ENCODE data around the gene NINJ1. TPM values are rescaled to one million over a fixed set of nuclear protein-coding genes. Genes with fewer than 3 reads are reported as not detected.

Gene NINJ1
- polyA plus RNA-seq, 2 donors, result 14.9 to 21.7 TPM

DNA sequence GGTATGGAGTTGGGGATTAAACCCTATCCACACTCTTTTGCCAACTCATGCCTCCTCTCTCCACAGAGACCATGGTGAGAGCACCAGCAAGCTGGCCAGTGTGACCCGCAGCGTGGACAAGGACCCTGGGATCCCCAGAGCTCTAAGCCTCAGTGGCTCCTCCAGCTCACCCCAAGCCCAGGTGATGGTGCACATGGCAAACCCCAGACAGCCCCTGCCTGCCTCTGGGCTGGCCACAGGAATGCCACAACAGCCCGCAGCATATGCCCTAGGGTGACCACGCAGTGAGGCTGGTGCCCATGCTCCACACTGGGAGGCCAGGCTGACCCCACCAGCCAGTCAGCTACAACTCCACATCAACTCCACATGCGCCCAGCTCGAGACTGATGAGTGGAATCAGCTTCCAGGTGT, 49.6 kb downstream of the NINJ1 start:
- Histone ChIP-seq H3K4me3 (ENCODE audit: low read depth in 1 of 2, low read length in 2 of 2) (no peak overlapping the region), H3K27me3 (ENCODE audit: control insufficient read depth in 1 of 2, insufficient read depth in 2 of 2, low read length in 2 of 2) (no peaks in the 10 kb centered on the region), H3K27ac (ENCODE audit: low read depth in 2 of 2, low read length in 1 of 2) (no peak overlapping the region), H3K4me1 (ENCODE audit: control insufficient read depth in 2 of 2, insufficient read depth in 2 of 2, low read length in 1 of 2) (no peaks in the 10 kb centered on the region), H3K36me3 (ENCODE audit: control insufficient read depth in 2 of 2, insufficient read depth in 2 of 2, low read length in 1 of 2) (no peaks in the 10 kb centered on the region), H3K9me3 (ENCODE audit: control insufficient read depth in 2 of 2, insufficient read depth in 1 of 2, low read depth in 1 of 2, low read length in 1 of 2) (peaks cover 0 to 3% of the 10 kb centered on the region in 2 donors)
- 94 to 98% methylated on average over 6 of the region's 6 CpGs for WGBS, 2 donors

DNA sequence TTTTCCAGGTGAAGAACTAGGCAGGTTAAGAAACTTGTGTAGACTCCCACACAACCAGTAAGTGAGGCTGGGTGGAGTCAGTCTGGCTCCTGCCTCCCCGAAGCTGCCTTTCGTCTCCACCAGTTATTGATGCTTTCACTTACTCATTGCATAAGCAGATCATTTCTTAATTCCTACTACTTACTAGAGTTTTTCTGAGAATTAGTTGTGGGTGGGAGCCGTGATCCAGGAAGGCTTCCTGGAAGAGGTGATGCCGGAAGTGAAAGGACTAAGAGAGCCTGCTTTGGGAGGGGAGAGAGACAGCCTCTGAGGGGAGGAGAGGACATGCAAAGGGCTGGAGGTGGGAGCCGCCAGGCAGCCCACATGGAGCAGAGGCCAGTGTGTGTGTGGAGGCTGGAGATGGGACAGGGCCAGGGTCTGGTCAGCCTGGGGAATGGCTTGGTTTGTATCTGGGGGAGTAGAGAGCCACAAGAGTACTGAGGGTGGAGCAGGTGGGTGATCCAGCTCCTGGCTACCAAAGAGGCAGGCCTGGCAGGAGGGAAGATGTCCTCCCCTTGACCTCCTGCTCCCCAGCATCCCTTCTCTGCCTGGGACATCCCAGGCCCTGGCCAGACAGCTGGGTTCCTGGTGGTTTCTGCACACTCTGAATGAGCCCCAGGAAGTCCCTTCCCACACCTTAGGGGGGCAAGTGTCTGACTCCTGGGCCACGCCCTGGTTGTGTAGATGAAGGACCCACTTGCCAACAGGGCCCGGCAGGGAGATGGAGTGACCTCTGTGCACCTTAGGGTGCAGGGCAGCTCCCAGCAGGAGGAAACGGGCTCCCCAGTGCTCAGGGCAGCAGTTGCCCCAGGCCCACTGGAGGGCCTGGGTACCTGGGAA, 50.2 kb downstream of the NINJ1 start:
- H3K27me3 ChIP-seq (ENCODE audit: control insufficient read depth in 1 of 2, insufficient read depth in 2 of 2, low read length in 2 of 2), result no peaks in the 10 kb centered on the region
- WGBS, 2 donors, result 73 to 81% methylated on average over 8 of the region's 8 CpGs
- H3K4me3 ChIP-seq (ENCODE audit: low read depth in 1 of 2, low read length in 2 of 2), result no peak overlapping the region
- no peaks in the 10 kb centered on the region for H3K36me3 ChIP-seq (ENCODE audit: control insufficient read depth in 2 of 2, insufficient read depth in 2 of 2, low read length in 1 of 2)
- no peak overlapping the region for H3K27ac ChIP-seq (ENCODE audit: low read depth in 2 of 2, low read length in 1 of 2)
- H3K9me3 ChIP-seq (ENCODE audit: control insufficient read depth in 2 of 2, insufficient read depth in 1 of 2, low read depth in 1 of 2, low read length in 1 of 2), result peaks cover 0 to 3% of the 10 kb centered on the region in 2 donors
- H3K4me1 ChIP-seq (ENCODE audit: control insufficient read depth in 2 of 2, insufficient read depth in 2 of 2, low read length in 1 of 2), result no peaks in the 10 kb centered on the region

DNA sequence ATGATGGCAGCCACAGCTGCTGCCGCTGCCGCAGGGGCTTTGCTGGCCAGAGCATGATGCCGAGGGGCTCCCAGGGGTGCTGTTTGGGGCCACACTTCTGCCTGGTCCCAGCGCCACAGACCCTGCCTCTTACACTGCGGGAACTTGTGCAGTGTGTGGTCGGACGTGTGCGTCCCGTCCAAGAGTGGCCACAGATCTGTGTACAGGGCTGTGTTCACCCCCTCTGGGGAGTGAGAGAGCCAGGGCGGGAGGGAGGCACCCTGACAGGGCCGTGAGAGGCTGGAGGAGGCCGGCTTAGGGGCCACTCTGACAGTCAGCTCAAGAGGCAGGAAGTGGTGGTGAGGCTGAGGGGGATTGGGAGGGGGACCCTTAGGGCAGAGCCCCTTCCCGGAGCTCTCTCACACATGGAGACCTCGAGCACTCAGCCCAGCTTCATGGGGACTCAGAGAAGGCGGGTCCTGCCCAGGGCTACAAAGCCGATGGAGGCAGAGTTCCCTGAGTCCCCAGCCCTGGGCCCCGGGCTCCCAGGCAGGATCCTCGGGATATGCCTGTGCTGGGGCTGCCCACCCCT, 51.1 kb downstream of the NINJ1 start:
- H3K27me3 ChIP-seq (ENCODE audit: control insufficient read depth in 1 of 2, insufficient read depth in 2 of 2, low read length in 2 of 2), result no peaks in the 10 kb centered on the region
- H3K4me3 ChIP-seq (ENCODE audit: low read depth in 1 of 2, low read length in 2 of 2), result no peak overlapping the region
- WGBS, 2 donors, result 63 to 75% methylated on average over 18 of the region's 18 CpGs
- H3K4me1 ChIP-seq (ENCODE audit: control insufficient read depth in 2 of 2, insufficient read depth in 2 of 2, low read length in 1 of 2), result no peaks in the 10 kb centered on the region
- H3K27ac ChIP-seq (ENCODE audit: low read depth in 2 of 2, low read length in 1 of 2), result no peak overlapping the region
- H3K9me3 ChIP-seq (ENCODE audit: control insufficient read depth in 2 of 2, insufficient read depth in 1 of 2, low read depth in 1 of 2, low read length in 1 of 2), result peaks cover 0 to 3% of the 10 kb centered on the region in 2 donors
- H3K36me3 ChIP-seq (ENCODE audit: control insufficient read depth in 2 of 2, insufficient read depth in 2 of 2, low read length in 1 of 2), result no peaks in the 10 kb centered on the region

DNA sequence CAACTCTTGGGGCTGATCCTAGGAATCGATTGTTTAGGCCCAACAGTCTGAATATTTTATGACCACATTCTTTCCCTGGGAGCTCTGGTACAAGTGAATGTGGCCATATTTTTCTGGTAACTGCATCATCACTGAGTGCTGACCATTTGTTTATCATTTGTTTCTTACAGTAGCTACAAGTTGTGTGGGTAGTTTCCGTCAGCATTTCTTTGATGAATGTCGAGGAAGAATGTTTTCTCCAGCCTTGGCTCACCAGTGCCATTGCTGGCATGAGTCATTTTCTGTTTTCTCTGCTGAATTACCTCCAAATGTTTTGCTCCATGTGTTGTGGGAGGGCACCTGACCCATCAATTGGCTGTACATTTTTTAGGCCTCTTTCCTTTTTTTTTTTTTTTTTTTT, 52.1 kb downstream of the NINJ1 start:
- Histone ChIP-seq H3K9me3 (ENCODE audit: control insufficient read depth in 2 of 2, insufficient read depth in 1 of 2, low read depth in 1 of 2, low read length in 1 of 2) (peaks cover 0 to 3% of the 10 kb centered on the region in 2 donors), H3K36me3 (ENCODE audit: control insufficient read depth in 2 of 2, insufficient read depth in 2 of 2, low read length in 1 of 2) (no peaks in the 10 kb centered on the region), H3K4me3 (ENCODE audit: low read depth in 1 of 2, low read length in 2 of 2) (no peak overlapping the region), H3K27me3 (ENCODE audit: control insufficient read depth in 1 of 2, insufficient read depth in 2 of 2, low read length in 2 of 2) (no peaks in the 10 kb centered on the region), H3K27ac (ENCODE audit: low read depth in 2 of 2, low read length in 1 of 2) (no peak overlapping the region), H3K4me1 (ENCODE audit: control insufficient read depth in 2 of 2, insufficient read depth in 2 of 2, low read length in 1 of 2) (no peaks in the 10 kb centered on the region)
- 54 to 71% methylated on average over 3 of the region's 3 CpGs for WGBS, 2 donors

DNA sequence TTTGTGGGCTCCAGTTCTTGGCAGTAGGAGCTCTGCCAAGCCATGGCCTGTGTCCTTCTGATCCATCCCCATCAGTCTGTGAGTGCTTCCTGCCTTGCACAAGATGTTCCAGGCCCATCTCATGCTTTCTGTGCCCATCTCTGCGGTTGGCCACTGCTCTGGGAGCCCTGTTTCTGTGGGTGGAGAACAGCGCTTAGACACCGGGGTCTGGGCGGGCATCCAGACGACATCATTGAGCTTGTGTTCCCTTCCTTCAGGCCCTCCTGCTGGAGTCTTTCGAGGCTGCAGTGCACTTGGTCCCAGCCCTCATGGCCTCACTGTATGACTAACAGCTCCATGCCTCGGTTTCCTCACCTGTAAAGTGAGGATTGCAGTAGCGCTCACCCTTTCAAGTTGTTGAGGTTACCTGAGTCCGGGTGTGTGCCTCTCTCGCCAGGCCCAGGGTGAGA, 52.9 kb downstream of the NINJ1 start:
- Histone ChIP-seq H3K27ac (ENCODE audit: low read depth in 2 of 2, low read length in 1 of 2) (no peak overlapping the region), H3K9me3 (ENCODE audit: control insufficient read depth in 2 of 2, insufficient read depth in 1 of 2, low read depth in 1 of 2, low read length in 1 of 2) (peaks cover 0 to 3% of the 10 kb centered on the region in 2 donors), H3K36me3 (ENCODE audit: control insufficient read depth in 2 of 2, insufficient read depth in 2 of 2, low read length in 1 of 2) (no peaks in the 10 kb centered on the region), H3K27me3 (ENCODE audit: control insufficient read depth in 1 of 2, insufficient read depth in 2 of 2, low read length in 2 of 2) (no peaks in the 10 kb centered on the region), H3K4me3 (ENCODE audit: low read depth in 1 of 2, low read length in 2 of 2) (no peak overlapping the region), H3K4me1 (ENCODE audit: control insufficient read depth in 2 of 2, insufficient read depth in 2 of 2, low read length in 1 of 2) (no peaks in the 10 kb centered on the region)
- 91% methylated on average over 10 of the region's 10 CpGs for WGBS, 2 donors

DNA sequence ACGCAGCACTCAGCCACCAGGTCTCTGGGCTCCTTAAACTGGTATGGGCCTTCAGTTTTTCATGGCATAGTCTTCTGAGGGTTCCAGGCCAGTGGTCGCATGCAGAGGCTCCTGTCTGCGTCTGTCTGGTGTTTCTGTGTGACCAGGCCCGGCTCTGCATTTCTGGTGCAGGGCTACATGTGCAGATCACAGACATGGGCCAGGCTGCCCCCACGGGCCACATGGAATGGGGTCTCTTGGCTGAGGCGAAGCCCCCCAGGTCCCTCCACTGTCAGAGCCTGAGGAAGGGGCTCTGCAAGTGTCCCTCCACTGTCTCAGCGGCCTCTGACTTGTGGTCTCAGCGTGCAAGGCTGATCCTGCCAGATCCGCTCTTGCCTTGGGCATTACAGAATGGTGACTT, 53.6 kb downstream of the NINJ1 start:
- WGBS, 2 donors, result 92 to 94% methylated on average over 9 of the region's 9 CpGs
- Histone ChIP-seq H3K9me3 (ENCODE audit: control insufficient read depth in 2 of 2, insufficient read depth in 1 of 2, low read depth in 1 of 2, low read length in 1 of 2) (no peaks in the 10 kb centered on the region), H3K27ac (ENCODE audit: low read depth in 2 of 2, low read length in 1 of 2) (no peak overlapping the region), H3K4me3 (ENCODE audit: low read depth in 1 of 2, low read length in 2 of 2) (no peak overlapping the region), H3K4me1 (ENCODE audit: control insufficient read depth in 2 of 2, insufficient read depth in 2 of 2, low read length in 1 of 2) (no peaks in the 10 kb centered on the region), H3K36me3 (ENCODE audit: control insufficient read depth in 2 of 2, insufficient read depth in 2 of 2, low read length in 1 of 2) (no peaks in the 10 kb centered on the region), H3K27me3 (ENCODE audit: control insufficient read depth in 1 of 2, insufficient read depth in 2 of 2, low read length in 2 of 2) (no peaks in the 10 kb centered on the region)

DNA sequence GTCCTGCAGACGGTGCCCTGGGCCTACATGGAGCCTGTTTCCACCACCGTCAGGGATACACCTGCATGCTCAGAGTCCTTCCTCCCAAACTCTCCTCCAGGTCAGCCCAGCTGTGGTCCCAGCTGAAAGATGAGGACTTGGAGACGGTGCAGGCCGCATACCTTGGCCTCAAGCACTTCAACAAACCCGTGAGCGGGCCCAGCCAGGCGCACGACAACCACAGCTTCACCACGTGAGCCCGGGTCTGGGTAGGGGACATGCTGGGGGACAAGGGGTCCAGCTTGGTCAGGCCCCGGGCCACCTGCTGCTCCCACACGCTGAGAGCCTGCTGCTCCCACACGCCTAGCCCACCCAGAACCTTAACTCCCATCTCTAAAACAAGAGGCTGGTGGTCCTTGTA, 54.7 kb downstream of the NINJ1 start:
- H3K27me3 ChIP-seq (ENCODE audit: control insufficient read depth in 1 of 2, insufficient read depth in 2 of 2, low read length in 2 of 2), result no peaks in the 10 kb centered on the region
- no peaks in the 10 kb centered on the region for H3K4me1 ChIP-seq (ENCODE audit: control insufficient read depth in 2 of 2, insufficient read depth in 2 of 2, low read length in 1 of 2)
- H3K27ac ChIP-seq (ENCODE audit: low read depth in 2 of 2, low read length in 1 of 2), result no peak overlapping the region
- WGBS, 2 donors, result 94% methylated on average over 13 of the region's 13 CpGs
- no peaks in the 10 kb centered on the region for H3K9me3 ChIP-seq (ENCODE audit: control insufficient read depth in 2 of 2, insufficient read depth in 1 of 2, low read depth in 1 of 2, low read length in 1 of 2)
- H3K36me3 ChIP-seq (ENCODE audit: control insufficient read depth in 2 of 2, insufficient read depth in 2 of 2, low read length in 1 of 2), result no peaks in the 10 kb centered on the region
- no peak overlapping the region for H3K4me3 ChIP-seq (ENCODE audit: low read depth in 1 of 2, low read length in 2 of 2)

DNA sequence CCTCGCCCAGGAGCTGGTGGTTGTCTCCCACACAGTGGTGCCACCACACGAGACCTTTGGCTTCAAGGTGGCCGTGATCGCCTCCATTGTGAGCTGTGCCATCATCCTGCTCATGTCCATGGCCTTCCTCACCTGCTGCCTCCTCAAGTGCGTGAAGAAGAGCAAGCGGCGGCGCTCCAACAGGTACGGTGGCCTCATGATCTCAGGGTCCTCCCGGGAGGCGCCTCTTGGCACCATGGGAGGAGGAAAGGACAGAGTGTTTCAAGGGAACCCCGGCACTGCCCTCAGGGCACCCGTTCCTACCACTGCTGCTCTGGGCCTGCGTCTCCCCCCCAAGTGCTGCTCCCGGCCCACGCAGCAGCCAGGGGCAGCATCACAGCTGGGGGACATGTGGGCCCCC, 56.2 kb downstream of the NINJ1 start:
- Histone ChIP-seq H3K4me3 (ENCODE audit: low read depth in 1 of 2, low read length in 2 of 2) (no peak overlapping the region), H3K4me1 (ENCODE audit: control insufficient read depth in 2 of 2, insufficient read depth in 2 of 2, low read length in 1 of 2) (peaks cover 0 to 2% of the 10 kb centered on the region in 2 donors), H3K27me3 (ENCODE audit: control insufficient read depth in 1 of 2, insufficient read depth in 2 of 2, low read length in 2 of 2) (no peaks in the 10 kb centered on the region), H3K9me3 (ENCODE audit: control insufficient read depth in 2 of 2, insufficient read depth in 1 of 2, low read depth in 1 of 2, low read length in 1 of 2) (no peaks in the 10 kb centered on the region), H3K27ac (ENCODE audit: low read depth in 2 of 2, low read length in 1 of 2) (no peak overlapping the region), H3K36me3 (ENCODE audit: control insufficient read depth in 2 of 2, insufficient read depth in 2 of 2, low read length in 1 of 2) (no peaks in the 10 kb centered on the region)
- 96 to 97% methylated on average over 16 of the region's 16 CpGs for WGBS, 2 donors

DNA sequence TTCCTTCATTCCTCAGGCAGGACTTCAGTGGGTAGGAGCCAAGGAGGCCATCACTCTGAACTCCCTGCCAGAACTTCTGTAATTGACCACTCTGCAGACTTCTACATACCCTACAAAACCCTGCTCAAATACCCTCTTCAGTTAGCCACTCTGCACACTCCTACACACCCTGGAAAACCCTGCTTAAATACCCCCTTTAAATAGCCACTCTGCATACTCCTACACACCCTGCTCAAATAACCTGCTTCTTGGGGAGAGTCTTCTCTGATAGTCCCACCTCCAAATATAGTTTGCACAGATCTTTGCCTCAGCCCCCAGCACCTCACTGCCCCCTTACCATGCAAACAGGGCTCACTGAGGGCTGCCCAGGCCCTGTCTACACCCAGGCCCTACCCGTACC, 56.7 kb downstream of the NINJ1 start:
- Histone ChIP-seq H3K36me3 (ENCODE audit: control insufficient read depth in 2 of 2, insufficient read depth in 2 of 2, low read length in 1 of 2) (no peaks in the 10 kb centered on the region), H3K9me3 (ENCODE audit: control insufficient read depth in 2 of 2, insufficient read depth in 1 of 2, low read depth in 1 of 2, low read length in 1 of 2) (no peaks in the 10 kb centered on the region), H3K4me3 (ENCODE audit: low read depth in 1 of 2, low read length in 2 of 2) (no peak overlapping the region), H3K27me3 (ENCODE audit: control insufficient read depth in 1 of 2, insufficient read depth in 2 of 2, low read length in 2 of 2) (no peaks in the 10 kb centered on the region), H3K27ac (ENCODE audit: low read depth in 2 of 2, low read length in 1 of 2) (no peak overlapping the region), H3K4me1 (ENCODE audit: control insufficient read depth in 2 of 2, insufficient read depth in 2 of 2, low read length in 1 of 2) (peaks cover under 1 to 2% of the 10 kb centered on the region in 2 donors)
- 96 to 100% methylated on average over 1 of the region's 1 CpG for WGBS, 2 donors

DNA sequence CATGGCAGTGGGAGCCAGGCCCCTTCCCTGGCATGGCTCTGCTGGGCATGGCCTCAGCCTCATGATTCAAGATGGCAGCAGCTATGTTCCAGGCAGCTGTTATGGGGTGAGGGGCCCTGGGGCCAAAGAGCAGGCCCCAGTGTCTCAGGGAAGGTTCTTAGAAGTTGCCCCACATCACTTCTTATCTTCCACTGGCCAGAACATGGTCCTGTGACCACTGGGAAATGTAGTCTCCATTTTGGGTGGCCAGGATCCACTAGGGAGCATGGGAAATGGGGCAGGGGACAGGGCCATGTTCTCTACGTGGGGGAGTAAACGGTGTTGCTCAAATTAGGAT, 57.3 kb downstream of the NINJ1 start:
- Histone ChIP-seq H3K4me1 (ENCODE audit: control insufficient read depth in 2 of 2, insufficient read depth in 2 of 2, low read length in 1 of 2) (peaks cover 2 to 3% of the 10 kb centered on the region in 2 donors), H3K9me3 (ENCODE audit: control insufficient read depth in 2 of 2, insufficient read depth in 1 of 2, low read depth in 1 of 2, low read length in 1 of 2) (no peaks in the 10 kb centered on the region), H3K4me3 (ENCODE audit: low read depth in 1 of 2, low read length in 2 of 2) (no peak overlapping the region), H3K36me3 (ENCODE audit: control insufficient read depth in 2 of 2, insufficient read depth in 2 of 2, low read length in 1 of 2) (no peaks in the 10 kb centered on the region), H3K27me3 (ENCODE audit: control insufficient read depth in 1 of 2, insufficient read depth in 2 of 2, low read length in 2 of 2) (no peaks in the 10 kb centered on the region), H3K27ac (ENCODE audit: low read depth in 2 of 2, low read length in 1 of 2) (no peak overlapping the region)
- 99 to 100% methylated on average over 2 of the region's 2 CpGs for WGBS, 2 donors
